LNCaP clone FGC (cell line): ENCODE data around the gene RBFOX2.

Source experiments
- DNase-seq: peaks from one replicate; pipeline ENCODE4 v3.0.0-alpha.2; 2011; ENCODE audit warnings: low read depth
- H3K4me3 ChIP-seq: 2 replicates; pipeline ENCODE4 v1.5.1; 2011; ENCODE audit warnings: mild to moderate bottlenecking, low read depth, low read length, control low read depth
- CTCF ChIP-seq: IDR thresholded peaks from 2 replicates; pipeline ENCODE4 v1.5.1; 2012; ENCODE audit warnings: mild to moderate bottlenecking; ENCODE audit not compliant: control insufficient read depth, insufficient read depth; ENCODE audit errors: extremely low read depth

The RBFOX2 gene

GRCh38 chr22:35970616-35971455 lies 57.8 kb downstream of the RBFOX2 start:
- no peak overlapping the region for H3K4me3 ChIP-seq
- no peak for DNase-seq
- TF ChIP-seq CTCF, result no peak

- DNase-seq, result no peak
- H3K4me3 ChIP-seq, result no peak overlapping the region
- TF ChIP-seq CTCF, result no peak
Observed at GRCh38 chr22:35967046-35967397, 61.6 kb downstream of the RBFOX2 start.

GRCh38 chr22:35966314-35967045 lies 62.1 kb downstream of the RBFOX2 start:
- TF ChIP-seq CTCF, result no peak
- DNase-seq, result no peak
- no peak overlapping the region for H3K4me3 ChIP-seq

- no peak for TF ChIP-seq CTCF
- no peak overlapping the region for H3K4me3 ChIP-seq
- no peak for DNase-seq
Observed at GRCh38 chr22:35963237-35963810, 65.3 kb downstream of the RBFOX2 start.

GRCh38 chr22:35961480-35962295 lies 66.9 kb downstream of the RBFOX2 start:
- no peak overlapping the region for H3K4me3 ChIP-seq
- no peak for TF ChIP-seq CTCF
- no peak for DNase-seq

GRCh38 chr22:35960854-35961253 lies 67.8 kb downstream of the RBFOX2 start:
- DNase-seq, result no peak
- TF ChIP-seq CTCF, result no peak
- H3K4me3 ChIP-seq, result no peak overlapping the region
